ENCODE data around the gene GALNT9.

The GALNT9 gene

GRCh38 chr12:132194556-132194955 lies 134.8 kb downstream of the GALNT9 start:
- no peak for DNase-seq

GRCh38 chr12:132194056-132194455 lies 135.3 kb downstream of the GALNT9 start:
- DNase-seq, result no peak

- no peak for DNase-seq
These were observed 137.5 kb downstream of the GALNT9 start for GRCh38 chr12:132191715-132192553.

- no peak for DNase-seq
These were observed 138.4 kb downstream of the GALNT9 start for GRCh38 chr12:132190834-132191500.

GRCh38 chr12:132190012-132190755 lies 139.2 kb downstream of the GALNT9 start:
- DNase-seq, result no peak

- DNase-seq, result peak; percentile 83
These were observed 139.9 kb downstream of the GALNT9 start for GRCh38 chr12:132189378-132190011.

- DNase-seq, result no peak
These were observed 140.5 kb downstream of the GALNT9 start for GRCh38 chr12:132188916-132189325.

- DNase-seq, result no peak
These were observed 140.9 kb downstream of the GALNT9 start for GRCh38 chr12:132188451-132188901.

GRCh38 chr12:132187646-132188450 lies 141.5 kb downstream of the GALNT9 start:
- no peak for DNase-seq

GRCh38 chr12:132186857-132187620 lies 142.3 kb downstream of the GALNT9 start:
- DNase-seq, result no peak

- DNase-seq, result no peak
These were observed 143.1 kb downstream of the GALNT9 start for GRCh38 chr12:132186208-132186856.

GRCh38 chr12:132185705-132186104 lies 143.7 kb downstream of the GALNT9 start:
- DNase-seq, result no peak

- DNase-seq, result no peak
These were observed 146.6 kb downstream of the GALNT9 start for GRCh38 chr12:132182711-132183365.

- DNase-seq, result no peak
These were observed 147.1 kb downstream of the GALNT9 start for GRCh38 chr12:132182206-132182710.

GRCh38 chr12:132181570-132182200 lies 147.7 kb downstream of the GALNT9 start:
- DNase-seq, result no peak

GRCh38 chr12:132180648-132181546 lies 148.5 kb downstream of the GALNT9 start:
- no peak for DNase-seq

GRCh38 chr12:132179431-132180362 lies 149.7 kb downstream of the GALNT9 start:
- DNase-seq, result no peak
